ENCODE measurements around the gene XRCC6.
"Not testable (repeated sequence)": the region's sequence is repeated elsewhere in the genome, so short reads cannot be mapped to it uniquely, and the experiment has no call there.

XRCC6 gene

GRCh38 chr22:41654322-41654721 is 33.2 kb downstream of the XRCC6 start:
- Histone ChIP-seq H3K36me3 (ENCODE audit: control insufficient read depth in 1 of 2, insufficient read depth in 2 of 2, low read length in 2 of 2) (peaks cover 58 to 80% of the 10 kb centered on the region in 2 donors), H3K4me1 (ENCODE audit: control insufficient read depth in 1 of 2, insufficient read depth in 2 of 2, low read length in 2 of 2) (no peaks in the 10 kb centered on the region), H3K27ac (ENCODE audit: low read length) (no peak overlapping the region), H3K9me3 (ENCODE audit: control insufficient read depth in 1 of 2, low read length in 2 of 2) (no peaks in the 10 kb centered on the region), H3K27me3 (ENCODE audit: low read depth, low read length) (no peaks in the 10 kb centered on the region), H3K4me3 (ENCODE audit: low read depth in 1 of 2, low read length in 2 of 2) (no peak overlapping the region)

- Histone ChIP-seq H3K27me3 (ENCODE audit: low read depth, low read length) (no peaks in the 10 kb centered on the region), H3K27ac (ENCODE audit: low read length) (no peak overlapping the region), H3K4me1 (ENCODE audit: control insufficient read depth in 1 of 2, insufficient read depth in 2 of 2, low read length in 2 of 2) (no peaks in the 10 kb centered on the region), H3K4me3 (ENCODE audit: low read depth in 1 of 2, low read length in 2 of 2) (no peak overlapping the region), H3K9me3 (ENCODE audit: control insufficient read depth in 1 of 2, low read length in 2 of 2) (no peaks in the 10 kb centered on the region), H3K36me3 (ENCODE audit: control insufficient read depth in 1 of 2, insufficient read depth in 2 of 2, low read length in 2 of 2) (peaks cover 71 to 88% of the 10 kb centered on the region in 2 donors)
Measured at GRCh38 chr22:41656556-41656955, 35.5 kb downstream of the XRCC6 start.

- H3K4me1 ChIP-seq (ENCODE audit: control insufficient read depth in 1 of 2, insufficient read depth in 2 of 2, low read length in 2 of 2), result no peaks in the 10 kb centered on the region
- no peak overlapping the region for H3K27ac ChIP-seq (ENCODE audit: low read length)
- no peak overlapping the region for H3K4me3 ChIP-seq (ENCODE audit: low read depth in 1 of 2, low read length in 2 of 2)
- H3K36me3 ChIP-seq (ENCODE audit: control insufficient read depth in 1 of 2, insufficient read depth in 2 of 2, low read length in 2 of 2), result peaks cover 75 to 88% of the 10 kb centered on the region in 2 donors
- no peaks in the 10 kb centered on the region for H3K9me3 ChIP-seq (ENCODE audit: control insufficient read depth in 1 of 2, low read length in 2 of 2)
- no peaks in the 10 kb centered on the region for H3K27me3 ChIP-seq (ENCODE audit: low read depth, low read length)
Measured at GRCh38 chr22:41657709-41658108, 36.6 kb downstream of the XRCC6 start.

GRCh38 chr22:41658869-41659268 is 37.8 kb downstream of the XRCC6 start:
- peaks cover 72 to 89% of the 10 kb centered on the region in 2 donors for H3K36me3 ChIP-seq (ENCODE audit: control insufficient read depth in 1 of 2, insufficient read depth in 2 of 2, low read length in 2 of 2)
- no peak overlapping the region for H3K27ac ChIP-seq (ENCODE audit: low read length)
- no peak overlapping the region for H3K4me3 ChIP-seq (ENCODE audit: low read depth in 1 of 2, low read length in 2 of 2)
- H3K4me1 ChIP-seq (ENCODE audit: control insufficient read depth in 1 of 2, insufficient read depth in 2 of 2, low read length in 2 of 2), result no peaks in the 10 kb centered on the region
- no peaks in the 10 kb centered on the region for H3K9me3 ChIP-seq (ENCODE audit: control insufficient read depth in 1 of 2, low read length in 2 of 2)
- H3K27me3 ChIP-seq (ENCODE audit: low read depth, low read length), result no peaks in the 10 kb centered on the region

- Histone ChIP-seq H3K4me3 (ENCODE audit: low read depth in 1 of 2, low read length in 2 of 2) (no peak overlapping the region), H3K27me3 (ENCODE audit: low read depth, low read length) (no peaks in the 10 kb centered on the region), H3K9me3 (ENCODE audit: control insufficient read depth in 1 of 2, low read length in 2 of 2) (no peaks in the 10 kb centered on the region), H3K36me3 (ENCODE audit: control insufficient read depth in 1 of 2, insufficient read depth in 2 of 2, low read length in 2 of 2) (peaks cover 72 to 89% of the 10 kb centered on the region in 2 donors), H3K27ac (ENCODE audit: low read length) (no peak overlapping the region), H3K4me1 (ENCODE audit: control insufficient read depth in 1 of 2, insufficient read depth in 2 of 2, low read length in 2 of 2) (no peaks in the 10 kb centered on the region)
Measured at GRCh38 chr22:41659941-41660340, 38.8 kb downstream of the XRCC6 start.

- no peaks in the 10 kb centered on the region for H3K4me1 ChIP-seq (ENCODE audit: control insufficient read depth in 1 of 2, insufficient read depth in 2 of 2, low read length in 2 of 2)
- no peaks in the 10 kb centered on the region for H3K9me3 ChIP-seq (ENCODE audit: control insufficient read depth in 1 of 2, low read length in 2 of 2)
- H3K36me3 ChIP-seq (ENCODE audit: control insufficient read depth in 1 of 2, insufficient read depth in 2 of 2, low read length in 2 of 2), result peaks cover 75 to 90% of the 10 kb centered on the region in 2 donors
- no peak overlapping the region for H3K27ac ChIP-seq (ENCODE audit: low read length)
- no peak overlapping the region for H3K4me3 ChIP-seq (ENCODE audit: low read depth in 1 of 2, low read length in 2 of 2)
- no peaks in the 10 kb centered on the region for H3K27me3 ChIP-seq (ENCODE audit: low read depth, low read length)
Measured at GRCh38 chr22:41660416-41660815, 39.3 kb downstream of the XRCC6 start.

GRCh38 chr22:41661088-41661487 is 40.0 kb downstream of the XRCC6 start:
- H3K36me3 ChIP-seq (ENCODE audit: control insufficient read depth in 1 of 2, insufficient read depth in 2 of 2, low read length in 2 of 2), result peaks cover 75 to 85% of the 10 kb centered on the region in 2 donors
- H3K27ac ChIP-seq (ENCODE audit: low read length), result no peak overlapping the region
- H3K9me3 ChIP-seq (ENCODE audit: control insufficient read depth in 1 of 2, low read length in 2 of 2), result no peaks in the 10 kb centered on the region
- no peak overlapping the region for H3K4me3 ChIP-seq (ENCODE audit: low read depth in 1 of 2, low read length in 2 of 2)
- no peaks in the 10 kb centered on the region for H3K4me1 ChIP-seq (ENCODE audit: control insufficient read depth in 1 of 2, insufficient read depth in 2 of 2, low read length in 2 of 2)
- no peaks in the 10 kb centered on the region for H3K27me3 ChIP-seq (ENCODE audit: low read depth, low read length)

GRCh38 chr22:41661713-41662112 is 40.6 kb downstream of the XRCC6 start:
- Histone ChIP-seq H3K9me3 (ENCODE audit: control insufficient read depth in 1 of 2, low read length in 2 of 2) (no peaks in the 10 kb centered on the region), H3K36me3 (ENCODE audit: control insufficient read depth in 1 of 2, insufficient read depth in 2 of 2, low read length in 2 of 2) (peaks cover 71 to 82% of the 10 kb centered on the region in 2 donors), H3K27ac (ENCODE audit: low read length) (no peak overlapping the region), H3K4me3 (ENCODE audit: low read depth in 1 of 2, low read length in 2 of 2) (no peak overlapping the region), H3K27me3 (ENCODE audit: low read depth, low read length) (no peaks in the 10 kb centered on the region), H3K4me1 (ENCODE audit: control insufficient read depth in 1 of 2, insufficient read depth in 2 of 2, low read length in 2 of 2) (no peaks in the 10 kb centered on the region)

- not testable (repeated sequence) for H3K9me3 ChIP-seq (ENCODE audit: control insufficient read depth in 1 of 2, low read length in 2 of 2); H3K4me3 ChIP-seq (ENCODE audit: low read depth in 1 of 2, low read length in 2 of 2); H3K27ac ChIP-seq (ENCODE audit: low read length); H3K27me3 ChIP-seq (ENCODE audit: low read depth, low read length); H3K4me1 ChIP-seq (ENCODE audit: control insufficient read depth in 1 of 2, insufficient read depth in 2 of 2, low read length in 2 of 2)
- peaks cover 56 to 69% of the 10 kb centered on the region in 2 donors for H3K36me3 ChIP-seq (ENCODE audit: control insufficient read depth in 1 of 2, insufficient read depth in 2 of 2, low read length in 2 of 2)
Measured at GRCh38 chr22:41663594-41663993, 42.5 kb downstream of the XRCC6 start.

- Histone ChIP-seq H3K9me3 (ENCODE audit: control insufficient read depth in 1 of 2, low read length in 2 of 2) (no peaks in the 10 kb centered on the region), H3K4me3 (ENCODE audit: low read depth in 1 of 2, low read length in 2 of 2) (no peak overlapping the region), H3K36me3 (ENCODE audit: control insufficient read depth in 1 of 2, insufficient read depth in 2 of 2, low read length in 2 of 2) (peaks cover 51 to 60% of the 10 kb centered on the region in 2 donors), H3K27ac (ENCODE audit: low read length) (no peak overlapping the region), H3K27me3 (ENCODE audit: low read depth, low read length) (no peaks in the 10 kb centered on the region), H3K4me1 (ENCODE audit: control insufficient read depth in 1 of 2, insufficient read depth in 2 of 2, low read length in 2 of 2) (peaks cover 0 to 3% of the 10 kb centered on the region in 2 donors)
Measured at GRCh38 chr22:41664490-41664889, 43.4 kb downstream of the XRCC6 start.

GRCh38 chr22:41664951-41665350 is 43.9 kb downstream of the XRCC6 start:
- peaks cover 0 to 3% of the 10 kb centered on the region in 2 donors for H3K4me1 ChIP-seq (ENCODE audit: control insufficient read depth in 1 of 2, insufficient read depth in 2 of 2, low read length in 2 of 2)
- no peak overlapping the region for H3K4me3 ChIP-seq (ENCODE audit: low read depth in 1 of 2, low read length in 2 of 2)
- no peaks in the 10 kb centered on the region for H3K27me3 ChIP-seq (ENCODE audit: low read depth, low read length)
- H3K9me3 ChIP-seq (ENCODE audit: control insufficient read depth in 1 of 2, low read length in 2 of 2), result no peaks in the 10 kb centered on the region
- H3K36me3 ChIP-seq (ENCODE audit: control insufficient read depth in 1 of 2, insufficient read depth in 2 of 2, low read length in 2 of 2), result peaks cover 49 to 55% of the 10 kb centered on the region in 2 donors
- H3K27ac ChIP-seq (ENCODE audit: low read length), result no peak overlapping the region
